ENCODE data around the gene PRKCSH. TPM values are rescaled to one million over a fixed set of nuclear protein-coding genes. Genes with fewer than 3 reads are reported as not detected.

The PRKCSH gene
- total RNA-seq, 2 experiments from 2014 or later, result 225 to 269 TPM

GRCh38 chr19:11480715-11481533 lies 45.5 kb downstream of the PRKCSH start, which contains the start of gene ELAVL3:
ELAVL3 (minus strand) TSS chr19:11481046; CDS start chr19:11480608, 438 bp downstream.
- POLR2A ChIA-PET, result no interaction called here
- ATAC-seq (no peak), DNase-seq (peak; percentile 39)
- CTCF ChIA-PET, result no interaction called here
- Mint-ChIP-seq H3K36me3 (ENCODE audit: low read depth) (peaks cover 10% of the 10 kb centered on the region), H3K4me3 (peak within 1 kb of the TSS; percentile 66), H3K9me3 (ENCODE audit: low read depth) (no peaks in the 10 kb centered on the region), H3K4me1 (peaks cover 17% of the 10 kb centered on the region), H3K27me3 (peaks cover 20% of the 10 kb centered on the region), H3K27ac (no peak within 1 kb of the TSS)
- intact Hi-C loops (cut with DNase I, micrococcal nuclease), result loop anchor here in 1 of 2 experiments (5.0 kb wide), 1 partner anchor 189 kb away; no protein-coding TSS in a partner anchor

DNA sequence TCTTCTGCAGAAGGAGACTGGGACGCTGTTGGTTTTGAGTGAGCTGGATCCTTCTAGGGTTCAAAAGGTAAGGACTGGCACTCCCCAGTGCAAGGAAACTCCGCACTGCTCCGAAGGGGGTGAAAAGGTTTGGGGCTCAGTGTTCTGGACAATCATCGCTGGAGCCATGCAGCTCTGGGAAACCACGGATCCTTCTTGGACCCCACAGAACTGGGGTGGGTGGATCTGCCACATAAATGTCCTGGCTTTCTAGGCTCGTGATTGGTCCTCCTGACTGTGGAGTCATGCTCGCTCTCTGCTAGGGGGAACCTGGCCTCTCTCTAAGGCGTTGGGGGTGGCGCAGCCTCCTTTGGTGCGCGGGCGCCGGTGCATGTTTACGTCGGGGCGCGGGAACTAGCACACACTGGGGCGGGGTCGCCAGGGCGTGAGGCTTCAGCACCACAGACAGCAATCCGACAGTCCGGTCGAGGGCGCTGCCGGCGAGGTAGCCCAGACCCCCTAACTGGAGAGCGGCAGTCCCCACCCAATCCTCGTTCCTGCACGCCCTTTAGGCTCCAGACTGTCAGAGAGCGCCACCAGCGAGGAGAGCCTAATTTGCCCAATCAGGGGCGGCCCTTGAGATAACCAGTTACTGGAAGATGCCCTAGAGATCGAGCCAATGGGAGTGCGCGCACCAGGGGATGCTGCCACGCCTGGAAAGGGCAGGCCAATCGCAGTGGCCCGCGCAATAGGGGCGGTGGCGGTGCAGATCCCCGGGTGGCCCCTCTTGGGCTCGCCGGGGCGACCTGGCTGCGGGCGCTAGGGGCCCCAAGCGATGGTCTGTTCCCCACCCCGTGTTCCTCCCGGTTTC lies 46.3 kb downstream of the PRKCSH start:
- intact Hi-C loops (cut with DNase I, micrococcal nuclease), result loop anchor here (1.0 to 5.0 kb wide), 17 partner anchors 23 to 344 kb away; partner anchors contain the start of genes ECSIT (in 2 of the 2), ODAD3 (in 2 of the 2), PRKCSH (in 2 of the 2) and ZNF653 (in 2 of the 2)
- Mint-ChIP-seq H3K27ac (peak overlapping the region; percentile 78), H3K4me1 (peaks cover 17% of the 10 kb centered on the region), H3K9me3 (ENCODE audit: low read depth) (no peaks in the 10 kb centered on the region), H3K36me3 (ENCODE audit: low read depth) (peaks cover 10% of the 10 kb centered on the region), H3K27me3 (peaks cover 20% of the 10 kb centered on the region), H3K4me3 (peak overlapping the region; percentile 66)
- CTCF ChIA-PET, result interaction anchor here (0.6 to 1.7 kb wide), 19 partner anchors 24 to 1464 kb away, joined by 3 to 16 read pairs (median 4); partner anchors contain the start of genes ECSIT, EPOR, RAD23A and SWSAP1
- POLR2A ChIA-PET, result interaction anchor here (1.3 kb wide), 1 partner anchor 107 kb away, joined by 4 read pairs; the partner anchor contains the start of gene SWSAP1
- peak; percentile 92 for DNase-seq
- peak; percentile 92 for ATAC-seq

DNA sequence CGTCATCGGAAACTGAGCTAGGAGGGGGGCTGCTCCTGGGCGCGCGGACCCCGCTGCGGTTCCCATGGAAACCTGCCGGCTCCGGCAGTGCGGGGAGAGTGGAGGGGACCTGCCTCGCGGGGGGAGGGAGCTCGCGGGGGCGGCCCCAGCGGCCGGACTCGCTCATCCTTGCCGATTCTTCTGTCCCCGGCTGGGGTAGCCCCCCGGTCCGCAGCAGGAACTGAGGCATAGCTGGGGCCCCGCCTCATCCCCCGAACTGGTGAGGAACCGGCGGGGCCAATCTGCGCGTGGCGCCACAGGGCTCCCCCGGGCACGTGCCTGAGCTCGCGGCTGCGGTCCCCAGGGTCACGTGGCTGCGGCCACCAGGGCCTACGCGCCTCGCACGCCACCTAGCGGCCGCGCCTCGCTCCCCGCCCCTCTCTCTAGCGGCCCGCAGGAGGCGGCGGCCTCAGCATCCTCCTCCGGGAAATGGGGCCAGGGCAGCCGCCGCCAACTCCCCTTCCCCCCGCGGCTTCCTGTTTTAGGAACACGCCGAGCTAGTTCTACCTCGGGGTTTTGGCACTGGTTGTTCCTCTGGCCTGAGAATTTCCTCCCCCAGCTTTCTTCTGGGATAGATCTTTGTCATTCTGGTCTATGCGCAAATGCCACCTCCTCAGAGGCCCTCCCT lies 47.1 kb downstream of the PRKCSH start:
- no peaks in the 10 kb centered on the region for H3K9me3 Mint-ChIP-seq (ENCODE audit: low read depth)
- peaks cover 17% of the 10 kb centered on the region for H3K4me1 Mint-ChIP-seq
- POLR2A ChIA-PET, result interaction anchor here (0.5 to 1.3 kb wide), 4 partner anchors 30 to 386 kb away, joined by 3 to 4 read pairs (median 3); partner anchors contain the start of gene SWSAP1
- H3K27me3 Mint-ChIP-seq, result peaks cover 20% of the 10 kb centered on the region
- ATAC-seq (peak; percentile 64), DNase-seq (peak; percentile 93)
- CTCF ChIA-PET, result interaction anchor here (0.6 to 1.7 kb wide), 29 partner anchors 23 to 1504 kb away, joined by 3 to 16 read pairs (median 4); partner anchors contain the start of genes CCDC159, ECSIT, EPOR and RAB3D
- peak overlapping the region; percentile 66 for H3K4me3 Mint-ChIP-seq
- peak overlapping the region; percentile 78 for H3K27ac Mint-ChIP-seq
- peaks cover 10% of the 10 kb centered on the region for H3K36me3 Mint-ChIP-seq (ENCODE audit: low read depth)
- intact Hi-C loops (cut with DNase I, micrococcal nuclease), result loop anchor here (1.0 to 5.0 kb wide), 17 partner anchors 22 to 345 kb away; partner anchors contain the start of genes ECSIT (in 2 of the 2), ODAD3 (in 2 of the 2), PRKCSH (in 2 of the 2) and ZNF653 (in 2 of the 2)

DNA sequence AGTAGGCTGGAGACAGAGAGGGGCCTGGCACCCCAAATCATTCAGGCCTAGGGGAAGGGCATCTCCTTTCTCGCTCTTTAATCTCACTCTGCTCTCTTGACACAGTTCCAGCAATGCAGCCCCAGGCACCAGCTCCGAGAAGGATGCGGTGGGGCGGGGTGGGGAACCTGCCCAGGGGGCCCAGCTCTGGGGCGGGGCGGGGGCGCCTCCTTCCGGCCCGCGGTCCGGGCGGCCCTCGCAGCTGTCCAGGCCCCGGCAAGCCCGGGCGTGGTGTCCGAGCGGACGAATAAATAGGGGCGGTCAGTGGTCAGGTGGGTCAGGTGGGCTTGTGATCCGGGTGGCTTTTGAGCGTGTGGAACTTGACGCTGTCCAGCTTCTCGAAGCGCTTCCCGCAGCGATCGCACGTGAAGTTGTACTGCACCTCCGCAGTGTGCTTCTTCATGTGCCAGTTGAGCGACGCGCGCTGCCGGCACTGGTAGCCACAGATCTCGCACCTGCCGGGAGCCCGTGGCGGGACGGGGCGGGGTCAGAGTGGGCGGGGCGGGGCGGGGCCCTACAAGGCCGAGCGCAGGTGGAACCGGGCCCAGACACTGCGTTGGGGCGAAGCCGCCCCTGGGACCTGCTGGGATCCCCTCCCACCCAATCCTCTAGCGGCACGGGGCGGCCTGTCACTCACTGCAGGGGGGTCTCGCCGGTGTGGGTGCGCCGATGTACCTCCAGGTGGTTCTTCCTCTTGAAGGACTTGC lies 48.1 kb downstream of the PRKCSH start:
- ATAC-seq (no peak), DNase-seq (no peak)
- Mint-ChIP-seq H3K27me3 (peaks cover 18% of the 10 kb centered on the region), H3K4me3 (no peak overlapping the region), H3K4me1 (peaks cover 17% of the 10 kb centered on the region), H3K36me3 (ENCODE audit: low read depth) (peaks cover 10% of the 10 kb centered on the region), H3K9me3 (ENCODE audit: low read depth) (no peaks in the 10 kb centered on the region), H3K27ac (no peak overlapping the region)
- intact Hi-C loops (cut with DNase I, micrococcal nuclease), result loop anchor here (2.0 to 5.0 kb wide), 5 partner anchors 21 to 191 kb away; partner anchors contain the start of genes ECSIT (in 1 of the 2) and ZNF653 (in 1 of the 2)
- ChIA-PET POLR2A (interaction anchor here (0.6 kb wide), 1 partner anchor 387 kb away, joined by 3 read pairs; no protein-coding TSS in a partner anchor), CTCF (interaction anchor here (0.7 to 1.7 kb wide), 20 partner anchors 22 to 1503 kb away, joined by 3 to 16 read pairs (median 4); partner anchors contain the start of genes ECSIT, EPOR, RAB3D and SWSAP1)

DNA sequence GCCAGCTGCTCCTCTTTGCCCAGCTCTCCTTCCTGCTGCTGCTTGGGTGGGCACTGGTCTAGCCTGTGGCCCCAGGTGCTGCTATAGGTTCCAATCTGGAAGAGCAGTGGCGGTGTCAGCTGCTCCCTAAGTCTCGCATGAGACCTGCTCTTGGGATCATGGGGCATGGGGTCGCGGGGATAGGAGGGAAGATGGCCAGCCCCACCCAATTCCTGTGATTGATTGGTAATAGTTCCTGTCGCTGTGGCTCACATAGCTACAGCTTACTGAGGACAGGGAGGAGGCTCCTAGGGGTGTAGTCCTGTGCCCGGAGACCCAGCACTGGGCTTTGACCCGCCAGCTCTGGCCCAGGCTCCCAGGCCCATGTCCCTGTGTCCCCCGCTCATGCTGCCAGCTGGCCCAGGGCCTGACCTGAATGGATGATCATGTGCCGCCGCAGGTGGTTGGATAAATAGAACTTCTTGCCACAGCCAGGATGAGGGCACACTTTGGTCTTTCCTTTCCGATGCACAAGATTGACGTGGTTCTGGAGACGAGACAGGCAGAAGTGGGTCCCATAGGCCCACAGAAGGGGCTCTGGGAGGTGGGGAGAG lies 49.9 kb downstream of the PRKCSH start:
- peaks cover 12% of the 10 kb centered on the region for H3K27me3 Mint-ChIP-seq
- H3K36me3 Mint-ChIP-seq (ENCODE audit: low read depth), result peaks cover 18% of the 10 kb centered on the region
- DNase-seq (no peak), ATAC-seq (no peak)
- ChIA-PET CTCF (interaction anchor here (0.6 to 1.2 kb wide), 6 partner anchors 8 to 1488 kb away, joined by 3 to 4 read pairs (median 3); partner anchors contain the start of gene EPOR), POLR2A (interaction anchor here (0.6 kb wide), 1 partner anchor 139 kb away, joined by 4 read pairs; no protein-coding TSS in a partner anchor)
- intact Hi-C loops (cut with DNase I, micrococcal nuclease), result no loop called here
- H3K4me1 Mint-ChIP-seq, result peaks cover 14% of the 10 kb centered on the region
- H3K4me3 Mint-ChIP-seq, result no peak overlapping the region
- no peak overlapping the region for H3K27ac Mint-ChIP-seq
- no peaks in the 10 kb centered on the region for H3K9me3 Mint-ChIP-seq (ENCODE audit: low read depth)

DNA sequence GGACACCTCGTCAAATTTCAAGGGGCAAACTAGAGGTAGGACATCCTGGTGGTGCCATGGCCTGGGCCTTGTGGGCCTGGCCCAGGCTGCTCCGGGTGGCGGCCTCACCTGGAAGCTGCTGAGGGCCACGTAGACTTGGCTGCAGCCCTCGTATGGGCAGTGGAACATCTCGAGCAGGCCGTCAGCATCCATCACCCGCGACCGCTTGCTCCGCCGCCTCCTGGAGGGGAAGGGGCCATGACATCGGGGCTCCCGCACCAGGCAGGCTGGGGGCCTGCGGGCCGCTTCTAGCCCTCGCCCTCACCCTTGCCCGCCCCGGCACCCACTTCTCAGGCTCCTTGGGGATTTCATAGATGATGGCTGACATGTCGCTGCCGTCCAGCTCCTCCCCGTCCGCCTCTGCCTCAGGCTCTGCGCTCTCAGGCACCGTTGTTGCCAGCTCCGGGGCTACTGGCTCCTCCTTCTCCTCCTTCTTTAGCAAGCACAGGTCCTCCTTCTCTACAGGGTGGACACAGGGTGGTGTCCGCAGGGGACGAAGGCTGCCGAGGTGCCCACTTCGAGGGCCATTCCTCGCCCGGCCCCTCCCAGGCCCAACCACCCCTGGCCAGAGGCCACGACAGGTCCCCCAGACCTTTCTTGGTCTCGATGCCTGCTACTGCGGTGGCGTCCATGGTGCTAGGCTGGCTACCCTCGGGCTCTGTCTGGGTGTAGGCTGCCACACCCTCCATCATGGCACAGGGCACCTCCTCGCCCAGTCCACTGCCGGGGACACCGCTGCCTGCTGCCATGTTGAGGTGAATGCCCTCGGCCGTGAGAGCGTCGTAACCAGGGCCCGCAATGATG lies 51.4 kb downstream of the PRKCSH start:
- DNase-seq (no peak), ATAC-seq (no peak)
- intact Hi-C loops (cut with DNase I, micrococcal nuclease), result no loop called here
- POLR2A ChIA-PET, result no interaction called here
- peaks cover 6% of the 10 kb centered on the region for H3K4me1 Mint-ChIP-seq
- H3K27ac Mint-ChIP-seq, result no peak overlapping the region
- no peaks in the 10 kb centered on the region for H3K9me3 Mint-ChIP-seq (ENCODE audit: low read depth)
- peaks cover 3% of the 10 kb centered on the region for H3K27me3 Mint-ChIP-seq
- CTCF ChIA-PET, result interaction anchor here (1.2 kb wide), 1 partner anchor 10 kb away, joined by 4 read pairs; no protein-coding TSS in a partner anchor
- H3K4me3 Mint-ChIP-seq, result no peak overlapping the region
- H3K36me3 Mint-ChIP-seq (ENCODE audit: low read depth), result peaks cover 26% of the 10 kb centered on the region

GRCh38 chr19:11489378-11489777 lies 53.9 kb downstream of the PRKCSH start:
- Mint-ChIP-seq H3K9me3 (ENCODE audit: low read depth) (no peaks in the 10 kb centered on the region), H3K4me1 (no peaks in the 10 kb centered on the region), H3K27me3 (no peaks in the 10 kb centered on the region), H3K27ac (no peak overlapping the region), H3K36me3 (ENCODE audit: low read depth) (peaks cover 22% of the 10 kb centered on the region), H3K4me3 (no peak overlapping the region)
- CTCF ChIA-PET, result no interaction called here
- ATAC-seq (no peak), DNase-seq (no peak)
- intact Hi-C loops (cut with DNase I, micrococcal nuclease), result no loop called here
- POLR2A ChIA-PET, result no interaction called here

DNA sequence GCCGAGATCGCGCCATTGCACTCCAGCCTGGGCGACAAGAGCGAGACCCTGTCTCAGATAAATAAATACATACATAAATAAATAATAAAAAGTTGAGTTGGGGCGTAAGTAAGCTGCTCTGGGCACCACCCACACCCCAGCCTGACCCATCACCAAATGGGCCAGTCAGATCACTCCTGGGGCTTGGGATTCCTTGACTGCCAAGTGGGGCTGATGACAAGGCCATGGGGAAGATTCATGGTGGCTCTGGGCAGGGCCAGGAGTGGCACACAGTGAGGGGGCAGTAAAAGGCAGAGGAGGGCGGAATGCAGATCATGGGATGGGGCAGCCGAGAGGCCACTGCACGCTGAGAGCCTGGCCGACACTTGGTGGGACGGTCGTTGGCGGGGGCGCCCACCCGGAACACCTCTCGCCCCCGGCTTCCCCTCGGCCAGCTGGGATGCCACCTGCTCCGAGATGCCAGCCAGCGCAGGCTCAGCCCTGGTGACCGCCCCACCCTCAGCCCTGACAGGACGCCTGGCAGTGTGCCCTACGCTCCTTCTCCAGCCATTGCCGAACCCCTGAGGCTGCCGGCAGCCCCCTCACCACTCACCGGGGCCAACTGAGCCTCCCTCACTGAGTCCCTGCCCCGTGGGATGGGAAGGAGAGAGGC lies 59.3 kb downstream of the PRKCSH start:
- ChIA-PET POLR2A (no interaction called here), CTCF (interaction anchor here (1.4 kb wide), 1 partner anchor 32 kb away, joined by 3 read pairs; no protein-coding TSS in a partner anchor)
- no peak overlapping the region for H3K27ac Mint-ChIP-seq
- H3K4me1 Mint-ChIP-seq, result no peaks in the 10 kb centered on the region
- DNase-seq (no peak), ATAC-seq (no peak)
- H3K4me3 Mint-ChIP-seq, result no peak overlapping the region
- no peaks in the 10 kb centered on the region for H3K27me3 Mint-ChIP-seq
- intact Hi-C loops (cut with DNase I, micrococcal nuclease), result no loop called here
- peaks cover 25% of the 10 kb centered on the region for H3K36me3 Mint-ChIP-seq (ENCODE audit: low read depth)
- no peaks in the 10 kb centered on the region for H3K9me3 Mint-ChIP-seq (ENCODE audit: low read depth)

- Mint-ChIP-seq H3K27me3 (no peaks in the 10 kb centered on the region), H3K9me3 (ENCODE audit: low read depth) (no peaks in the 10 kb centered on the region), H3K4me3 (no peak overlapping the region), H3K4me1 (no peaks in the 10 kb centered on the region), H3K36me3 (ENCODE audit: low read depth) (peaks cover 23% of the 10 kb centered on the region), H3K27ac (no peak overlapping the region)
- POLR2A ChIA-PET, result no interaction called here
- ATAC-seq, result no peak
- no peak for DNase-seq
- CTCF ChIA-PET, result interaction anchor here (1.4 kb wide), 1 partner anchor 31 kb away, joined by 3 read pairs; no protein-coding TSS in a partner anchor
- intact Hi-C loops (cut with DNase I, micrococcal nuclease), result no loop called here
Observed at GRCh38 chr19:11495481-11495880, 60.0 kb downstream of the PRKCSH start.

Measured in activated CD4-positive, alpha-beta T cell treated with anti-CD3 and anti-CD28 coated beads for 36 hours (primary cell).